Cerebellar nuclear complex (tissue), 1 donor: Measurements from ENCODE around the gene IGDCC3.
"Not testable (repeated sequence)": the region's sequence is repeated elsewhere in the genome, so short reads cannot be mapped to it uniquely, and the experiment has no call there.

Experiments used
- DNase-seq, 2 experiments: peaks; one replicate each; lab custom pipeline; 2025; lab: John Stamatoyannopoulos, UW

The IGDCC3 gene

GRCh38 chr15:65406424-65407000 is 28.7 kb upstream of the IGDCC3 start:
- DNase-seq, result no peak

GRCh38 chr15:65405791-65406423 is 28.1 kb upstream of the IGDCC3 start:
- DNase-seq, result no peak

GRCh38 chr15:65404186-65404872 is 26.5 kb upstream of the IGDCC3 start:
- DNase-seq, result no peak

- no peak for DNase-seq
These were observed 25.2 kb upstream of the IGDCC3 start for GRCh38 chr15:65402961-65403360.

- no peak for DNase-seq
These were observed 23.9 kb upstream of the IGDCC3 start for GRCh38 chr15:65401611-65402240.

- no peak for DNase-seq
These were observed 23.2 kb upstream of the IGDCC3 start for GRCh38 chr15:65400760-65401610.

- DNase-seq, result no peak
These were observed 22.2 kb upstream of the IGDCC3 start for GRCh38 chr15:65399997-65400396.

- DNase-seq, result no peak
These were observed 21.4 kb upstream of the IGDCC3 start for GRCh38 chr15:65399001-65399706.

- not testable (repeated sequence) for DNase-seq
These were observed 20.7 kb upstream of the IGDCC3 start for GRCh38 chr15:65398486-65398885.

- no peak for DNase-seq
These were observed 19.1 kb upstream of the IGDCC3 start for GRCh38 chr15:65396965-65397317.

GRCh38 chr15:65396283-65396964 is 18.6 kb upstream of the IGDCC3 start:
- DNase-seq, result no peak

GRCh38 chr15:65395567-65396202 is 17.9 kb upstream of the IGDCC3 start:
- DNase-seq, result no peak

- no peak for DNase-seq
These were observed 17.1 kb upstream of the IGDCC3 start for GRCh38 chr15:65394936-65395335.

GRCh38 chr15:65394280-65394789 is 16.5 kb upstream of the IGDCC3 start:
- no peak for DNase-seq

GRCh38 chr15:65393557-65393956 is 15.8 kb upstream of the IGDCC3 start:
- no peak for DNase-seq

- DNase-seq, result no peak
These were observed 15.3 kb upstream of the IGDCC3 start for GRCh38 chr15:65393091-65393490.

GRCh38 chr15:65392368-65392767 is 14.6 kb upstream of the IGDCC3 start:
- no peak for DNase-seq

GRCh38 chr15:65391732-65392131 is 13.9 kb upstream of the IGDCC3 start:
- DNase-seq, result no peak

- DNase-seq, result no peak
These were observed 12.6 kb upstream of the IGDCC3 start for GRCh38 chr15:65390447-65390846.

GRCh38 chr15:65389226-65389625 is 11.4 kb upstream of the IGDCC3 start:
- DNase-seq, result no peak
